ENCODE data around the gene AIP.
A peak's percentile ranks its signal among the peaks of the same experiment; 100 is the strongest.
"Not testable (repeated sequence)": the region's sequence is repeated elsewhere in the genome, so short reads cannot be mapped to it uniquely, and the experiment has no call there.

The AIP gene

DNA sequence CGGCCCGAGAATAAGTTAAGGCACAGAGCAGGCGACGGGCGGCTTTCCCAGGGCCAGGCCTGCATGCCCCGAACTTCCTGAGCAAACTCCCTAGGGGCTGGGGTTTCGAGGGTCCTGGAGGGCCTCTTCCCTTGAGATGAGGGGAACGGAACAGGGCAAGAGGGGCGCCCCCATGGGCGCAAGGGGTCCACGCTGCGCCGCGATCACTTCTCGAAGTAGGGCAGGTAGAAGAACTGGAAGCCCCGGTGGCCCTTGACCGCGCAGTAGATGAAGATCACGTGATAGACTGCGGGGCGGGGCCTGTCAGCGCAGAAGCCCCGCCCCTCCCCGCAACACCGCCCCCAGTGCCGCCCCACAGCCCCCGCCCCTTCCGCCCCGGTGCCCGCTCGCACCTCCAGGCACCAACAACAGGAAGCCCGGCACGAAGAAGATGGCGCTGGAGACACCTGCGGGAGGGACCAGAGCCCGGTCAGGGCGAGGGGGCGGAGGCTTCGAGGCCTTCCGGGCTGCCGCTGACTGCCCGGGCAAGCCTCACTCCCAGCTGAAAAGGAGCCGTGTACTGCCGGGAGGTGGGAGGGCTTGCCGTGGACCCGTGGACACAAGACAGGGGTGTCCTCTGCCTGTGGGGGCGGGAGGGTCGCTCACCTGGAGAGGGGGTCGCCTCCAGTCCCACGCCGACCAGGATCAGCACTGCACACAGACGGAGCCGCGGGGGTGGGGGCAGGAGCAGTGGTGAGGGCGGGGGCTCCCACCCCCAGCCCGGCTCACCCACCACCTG, 18.2 kb upstream of the AIP start:
- in situ Hi-C loops (cut with MboI; ENCODE audit: low pct_unique_long_range_greater_than_20kb, low sequenced_read_pairs, unreplicated experiment), result loop anchor here (10.0 kb wide), 1 partner anchor 60 kb away; the partner anchor contains the start of genes PPP1CA and TBC1D10C
- TF ChIP-seq, protein P1, sequence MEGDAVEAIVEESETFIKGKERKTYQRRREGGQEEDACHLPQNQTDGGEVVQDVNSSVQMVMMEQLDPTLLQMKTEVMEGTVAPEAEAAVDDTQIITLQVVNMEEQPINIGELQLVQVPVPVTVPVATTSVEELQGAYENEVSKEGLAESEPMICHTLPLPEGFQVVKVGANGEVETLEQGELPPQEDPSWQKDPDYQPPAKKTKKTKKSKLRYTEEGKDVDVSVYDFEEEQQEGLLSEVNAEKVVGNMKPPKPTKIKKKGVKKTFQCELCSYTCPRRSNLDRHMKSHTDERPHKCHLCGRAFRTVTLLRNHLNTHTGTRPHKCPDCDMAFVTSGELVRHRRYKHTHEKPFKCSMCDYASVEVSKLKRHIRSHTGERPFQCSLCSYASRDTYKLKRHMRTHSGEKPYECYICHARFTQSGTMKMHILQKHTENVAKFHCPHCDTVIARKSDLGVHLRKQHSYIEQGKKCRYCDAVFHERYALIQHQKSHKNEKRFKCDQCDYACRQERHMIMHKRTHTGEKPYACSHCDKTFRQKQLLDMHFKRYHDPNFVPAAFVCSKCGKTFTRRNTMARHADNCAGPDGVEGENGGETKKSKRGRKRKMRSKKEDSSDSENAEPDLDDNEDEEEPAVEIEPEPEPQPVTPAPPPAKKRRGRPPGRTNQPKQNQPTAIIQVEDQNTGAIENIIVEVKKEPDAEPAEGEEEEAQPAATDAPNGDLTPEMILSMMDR (IDR thresholded peaks at IDR 0.05; ENCODE audit: extremely low read depth, insufficient read depth, missing control alignments), result no peak
- DNase-seq (ENCODE audit: low spot score), result peak; percentile 96

GRCh38 chr11:67465189-67465510, 17.7 kb upstream of the AIP start:
- in situ Hi-C loops (cut with MboI; ENCODE audit: low pct_unique_long_range_greater_than_20kb, low sequenced_read_pairs, unreplicated experiment), result loop anchor here (10.0 kb wide), 1 partner anchor 60 kb away; the partner anchor contains the start of genes PPP1CA and TBC1D10C
- TF ChIP-seq, protein P1 (IDR thresholded peaks at IDR 0.05; ENCODE audit: extremely low read depth, insufficient read depth, missing control alignments), result no peak
- no peak for DNase-seq (ENCODE audit: low spot score)

GRCh38 chr11:67465530-67465929, 17.3 kb upstream of the AIP start:
- not testable (repeated sequence) for DNase-seq (ENCODE audit: low spot score)

GRCh38 chr11:67466367-67466766, 16.5 kb upstream of the AIP start:
- in situ Hi-C loops (cut with MboI; ENCODE audit: low pct_unique_long_range_greater_than_20kb, low sequenced_read_pairs, unreplicated experiment), result loop anchor here (10.0 kb wide), 1 partner anchor 62 kb away; the partner anchor contains the start of genes PPP1CA and TBC1D10C
- no peak for DNase-seq (ENCODE audit: low spot score)
- TF ChIP-seq, protein P1 (IDR thresholded peaks at IDR 0.05; ENCODE audit: extremely low read depth, insufficient read depth, missing control alignments), result no peak

More at GRCh38 chr11:67465530-67465929, 17.3 kb upstream of the AIP start:
- in situ Hi-C loops (cut with MboI; ENCODE audit: low pct_unique_long_range_greater_than_20kb, low sequenced_read_pairs, unreplicated experiment), result loop anchor here (10.0 kb wide), 1 partner anchor 61 kb away; the partner anchor contains the start of genes PPP1CA and TBC1D10C

- TF ChIP-seq, protein P1 (IDR thresholded peaks at IDR 0.05; ENCODE audit: extremely low read depth, insufficient read depth, missing control alignments), result no peak
- in situ Hi-C loops (cut with MboI; ENCODE audit: low pct_unique_long_range_greater_than_20kb, low sequenced_read_pairs, unreplicated experiment), result loop anchor here (10.0 kb wide), 1 partner anchor 62 kb away; the partner anchor contains the start of genes PPP1CA and TBC1D10C
- no peak for DNase-seq (ENCODE audit: low spot score)
Measured at GRCh38 chr11:67466962-67467771, 15.7 kb upstream of the AIP start.

- TF ChIP-seq, protein P1 (IDR thresholded peaks at IDR 0.05; ENCODE audit: extremely low read depth, insufficient read depth, missing control alignments), result no peak
- no peak for DNase-seq (ENCODE audit: low spot score)
- in situ Hi-C loops (cut with MboI; ENCODE audit: low pct_unique_long_range_greater_than_20kb, low sequenced_read_pairs, unreplicated experiment), result loop anchor here (10.0 kb wide), 1 partner anchor 63 kb away; the partner anchor contains the start of genes PPP1CA and TBC1D10C
Measured at GRCh38 chr11:67468056-67468455, 14.8 kb upstream of the AIP start.

All from GM13977 (cell line).